SH-SY5Y (cell line): ENCODE data around the gene PNPO.
A peak's percentile ranks its signal among the peaks of the same experiment; 100 is the strongest.

Experiments
- GATA2 ChIP-seq: IDR thresholded peaks from 2 replicates; pipeline ENCODE4 v1.6.1; 2011; ENCODE audit warnings: mild to moderate bottlenecking, low read depth, low read length
- GATA3 ChIP-seq: IDR thresholded peaks from 2 replicates; pipeline ENCODE4 v1.6.1; 2011; ENCODE audit warnings: low read depth, mild to moderate bottlenecking, low read length, moderate library complexity

PNPO gene

GRCh38 chr17:47970725-47971499 is 29.5 kb downstream of the PNPO start, which contains the start of gene CDK5RAP3:
Gene CDK5RAP3 (plus strand): TSS chr17:47971113. CDS start chr17:47971147, 34 bp downstream.
- TF ChIP-seq GATA3 = no peak

- TF ChIP-seq GATA3 = no peak
- no peak for TF ChIP-seq GATA2
These were observed 32.2 kb downstream of the PNPO start for GRCh38 chr17:47973541-47973940.

GRCh38 chr17:47975189-47975822 is 33.9 kb downstream of the PNPO start:
- no peak for TF ChIP-seq GATA2
- no peak for TF ChIP-seq GATA3

GRCh38 chr17:47975823-47976205 is 34.4 kb downstream of the PNPO start:
- TF ChIP-seq GATA2 (no peak), GATA3 (no peak)

GRCh38 chr17:47978324-47978723 is 37.0 kb downstream of the PNPO start:
- no peak for TF ChIP-seq GATA3

GRCh38 chr17:47980541-47980940 is 39.2 kb downstream of the PNPO start:
- TF ChIP-seq GATA3 = no peak
- no peak for TF ChIP-seq GATA2

GRCh38 chr17:47981462-47981861 is 40.1 kb downstream of the PNPO start:
- TF ChIP-seq GATA2 (no peak), GATA3 (no peak)

GRCh38 chr17:47982091-47982617 is 40.8 kb downstream of the PNPO start:
- peak; percentile 97 for TF ChIP-seq GATA2
- no peak; the same call in 1 of the 2 replicates for TF ChIP-seq GATA3

GRCh38 chr17:47982645-47983390 is 41.4 kb downstream of the PNPO start:
- TF ChIP-seq GATA3 (no peak), GATA2 (no peak)

GRCh38 chr17:47983492-47984223 is 42.3 kb downstream of the PNPO start:
- no peak for TF ChIP-seq GATA3
- TF ChIP-seq GATA2 = no peak

- TF ChIP-seq GATA2 = no peak
- no peak for TF ChIP-seq GATA3
These were observed 45.1 kb downstream of the PNPO start for GRCh38 chr17:47986520-47986919.

GRCh38 chr17:47987240-47987835 is 46.0 kb downstream of the PNPO start:
- TF ChIP-seq GATA3 (no peak), GATA2 (no peak)

- no peak for TF ChIP-seq GATA2
- no peak for TF ChIP-seq GATA3
These were observed 47.8 kb downstream of the PNPO start for GRCh38 chr17:47989159-47989558.
